A673 (cell line): Measurements from ENCODE around the gene ZNF337.

ENCODE experiments used
- CTCF ChIP-seq: fragments of 300-800, 200-600 bp; sonication (generic); conservative IDR thresholded peaks from 2 replicates; pipeline ENCODE4 v1.5.1; 2017; ENCODE audit warnings: low read depth, mild to moderate bottlenecking, antibody characterized with exemption, low read length, moderate library complexity, mixed read lengths
- EZH2 ChIP-seq: fragments of 200-600 bp; sonication (generic); IDR thresholded peaks from 2 replicates; pipeline ENCODE4 v1.6.1; 2017; ENCODE audit warnings: borderline replicate concordance, low read depth, mild to moderate bottlenecking, mixed read lengths, antibody characterized with exemption, low read length; ENCODE audit not compliant: poor library complexity, severe bottlenecking

- no peak for TF ChIP-seq CTCF
- no peak for TF ChIP-seq EZH2
Observed at GRCh38 chr20:25654487-25654886, 42.2 kb downstream of the ZNF337 start.
